HepG2 (cell line): ENCODE data around the gene LRRC17. TPM values are rescaled to one million over a fixed set of nuclear protein-coding genes. Genes with fewer than 3 reads are reported as not detected.

Source experiments
- ATAC-seq: fragments of 200-7000 bp; cut with Tn5 transposase; 3 replicates; pipeline ENCODE4 v1.9.1; 2020; ENCODE audit warnings: mild to moderate bottlenecking, moderate library complexity
- BruUV-seq: library from RNA; stranded (reverse); fragments of 400-500 nt; replicated peaks from 2 replicates; lab custom pipeline; 2021; lab: Mats Ljungman, UMichigan
- CTCF ChIA-PET: fragments of 300-600 bp; formaldehyde crosslinking; extraction: SDS; loops from one replicate; lab custom pipeline; 2021; ENCODE audit warnings: low total read pairs, inconsistent platforms, low intra/inter-chr PET ratio; lab: Yijun Ruan, JAX
- POLR2A ChIA-PET: fragments of 350-600 bp; sonication (Branson Sonifier 250); formaldehyde crosslinking; loops from one replicate; lab custom pipeline; 2020; ENCODE audit warnings: antibody characterized with exemption, inconsistent platforms; lab: Yijun Ruan, JAX
- DNase-seq: peaks from one replicate; pipeline ENCODE4 v3.0.0-alpha.2; 2015; ENCODE audit warnings: low spot score
- FAIRE-seq: peaks from 3 replicates; lab custom pipeline; 2011; peaks lifted over from hg19 to GRCh38; lab: Jason Lieb, UNC
- H2AFZ ChIP-seq: one replicate; pipeline ENCODE4 v1.6.1; 2011; ENCODE audit warnings: low read length, inconsistent platforms
- H3K27ac ChIP-seq: fragments of 300-600 bp; 3 replicates; pipeline ENCODE4 v1.8.0; 2011; ENCODE audit warnings: mixed run types, mild to moderate bottlenecking, mixed read lengths, low read length, inconsistent platforms; ENCODE audit not compliant: insufficient read depth; ENCODE audit errors: extremely low read length
- H3K27me3 ChIP-seq, 2 experiments: fragments of 200-600 bp in 1 of 2; 2 replicates in 1 of 2; 3 replicates in 1 of 2; pipeline versions ENCODE4 v1.6.0 to v1.8.0; 2011; ENCODE audit warnings: low read length in 2 of 2, mild to moderate bottlenecking in 2 of 2, moderate library complexity in 2 of 2, inconsistent platforms in 1 of 2; ENCODE audit not compliant: insufficient read depth in 2 of 2, control insufficient read depth in 1 of 2
- H3K36me3 ChIP-seq, 2 experiments: fragments of 200-600 bp in 1 of 2; replicated peaks in 1 of 2; 2 replicates in 1 of 2; 3 replicates in 1 of 2; pipeline versions ENCODE4 v1.5.1 to v1.8.0; 2011; ENCODE audit warnings: low read length in 2 of 2, inconsistent platforms in 1 of 2; ENCODE audit not compliant: insufficient read depth in 2 of 2, control insufficient read depth in 1 of 2
- H3K4me1 ChIP-seq: 2 replicates; pipeline ENCODE4 v1.5.1; 2012; ENCODE audit warnings: low read length, inconsistent platforms; ENCODE audit not compliant: insufficient read depth
- H3K4me2 ChIP-seq: 2 replicates; pipeline ENCODE4 v1.6.0; 2011; ENCODE audit warnings: low read depth, low read length, inconsistent platforms
- H3K4me3 ChIP-seq, 3 experiments: fragments of 200-600 bp in 1 of 3; sonication (generic), shearing (Covaris generic) in 1 of 3; replicated peaks in 1 of 3; 2 replicates each; pipeline ENCODE4 v1.5.1; 2011 to 2016; ENCODE audit warnings: low read length in 3 of 3, inconsistent platforms in 2 of 3, low read depth in 2 of 3, mild to moderate bottlenecking in 2 of 3, control low read depth in 1 of 3, mixed read lengths in 1 of 3; ENCODE audit not compliant: insufficient read depth in 1 of 3
- H3K79me2 ChIP-seq: one replicate; pipeline ENCODE4 v1.6.1; 2011; ENCODE audit warnings: low read length, inconsistent platforms; ENCODE audit not compliant: insufficient read depth
- H3K9ac ChIP-seq: 2 replicates; pipeline ENCODE4 v1.6.0; 2011; ENCODE audit warnings: mild to moderate bottlenecking, low read depth, low read length, inconsistent platforms; ENCODE audit not compliant: insufficient read depth
- H3K9me3 ChIP-seq: 2 replicates; pipeline ENCODE4 v1.5.1; 2012; ENCODE audit warnings: mild to moderate bottlenecking, low read length
- H4K20me1 ChIP-seq: 2 replicates; pipeline ENCODE4 v1.6.0; 2011; ENCODE audit warnings: inconsistent platforms, mild to moderate bottlenecking, low read length, moderate library complexity; ENCODE audit not compliant: insufficient read depth
- BCL3 ChIP-seq: sonication (generic); formaldehyde crosslinking; IDR thresholded peaks from 2 replicates; pipeline ENCODE4 v1.5.1; 2020; ENCODE audit warnings: mild to moderate bottlenecking, missing genetic modification reagents, moderate library complexity
- CEBPB ChIP-seq: IDR thresholded peaks from 2 replicates; pipeline ENCODE4 v1.6.1; 2011; ENCODE audit warnings: low read depth, low read length, improper control_type of control experiment, borderline replicate concordance
- ELF1 ChIP-seq: sonication (generic); formaldehyde crosslinking; IDR thresholded peaks from 2 replicates; pipeline ENCODE4 v1.4.0; 2020; ENCODE audit warnings: missing genetic modification reagents
- MATR3 ChIP-seq: sonication (generic); formaldehyde crosslinking; IDR thresholded peaks from 2 replicates; pipeline ENCODE4 v1.4.0; 2020; ENCODE audit warnings: missing genetic modification reagents
- MTA1 ChIP-seq: sonication (generic); formaldehyde crosslinking; IDR thresholded peaks from 2 replicates; pipeline ENCODE4 v1.4.0; 2020; ENCODE audit warnings: missing genetic modification reagents, mild to moderate bottlenecking, borderline replicate concordance
- NFE2L2 ChIP-seq: fragments of 150-350 bp; IDR thresholded peaks from 2 replicates; pipeline ENCODE4 v1.6.1; 2014; ENCODE audit warnings: low read length
- NR2F1 ChIP-seq, 2 experiments: fragments of 450-650 bp in 1 of 2; formaldehyde crosslinking in 1 of 2; IDR thresholded peaks; 2 replicates each; pipeline versions ENCODE4 v1.5.0 to v1.6.1; 2016 to 2020; ENCODE audit warnings: mild to moderate bottlenecking in 1 of 2, missing compliant biosample characterization in 1 of 2, missing genetic modification reagents in 1 of 2, moderate library complexity in 1 of 2
- RARG ChIP-seq: sonication (generic); formaldehyde crosslinking; IDR thresholded peaks from 2 replicates; pipeline ENCODE4 v1.4.0; 2020; ENCODE audit warnings: low read depth, mild to moderate bottlenecking, missing genetic modification reagents
- SP4 ChIP-seq: sonication (generic); formaldehyde crosslinking; IDR thresholded peaks from 2 replicates; pipeline ENCODE4 v1.8.1; 2023; ENCODE audit warnings: mild to moderate bottlenecking, missing genetic modification reagents
- SRSF4 ChIP-seq: fragments of 200-400 bp; formaldehyde crosslinking; IDR thresholded peaks from one replicate; pipeline ENCODE4 v1.6.1; 2018; ENCODE audit warnings: mild to moderate bottlenecking, low read depth, low read length, moderate library complexity; ENCODE audit not compliant: poor library complexity, severe bottlenecking
- TCF7 ChIP-seq: sonication (generic); IDR thresholded peaks from 2 replicates; pipeline ENCODE4 v1.6.1; 2016; ENCODE audit warnings: antibody characterized with exemption, low read depth
- XRCC5 ChIP-seq: fragments of 200-400 bp; formaldehyde crosslinking; optimal IDR thresholded peaks from 2 replicates; pipeline ENCODE3; 2017; ENCODE audit warnings: mild to moderate bottlenecking, low read length
- ZFX ChIP-seq: sonication (generic); formaldehyde crosslinking; IDR thresholded peaks from 2 replicates; pipeline ENCODE4 v1.4.0; 2020; ENCODE audit warnings: mild to moderate bottlenecking, low read depth, missing genetic modification reagents, moderate library complexity
- ZNF343 ChIP-seq: sonication (generic); formaldehyde crosslinking; IDR thresholded peaks from 2 replicates; pipeline ENCODE4 v1.4.0; 2020; ENCODE audit warnings: mild to moderate bottlenecking, missing genetic modification reagents
- ZNF616 ChIP-seq: sonication (generic); formaldehyde crosslinking; IDR thresholded peaks from 2 replicates; pipeline ENCODE4 v1.5.0; 2020; ENCODE audit warnings: low read depth, mild to moderate bottlenecking, missing genetic modification reagents
- ZNF780A ChIP-seq: sonication (generic); formaldehyde crosslinking; IDR thresholded peaks from 2 replicates; pipeline ENCODE4 v1.8.0; 2022; ENCODE audit warnings: mild to moderate bottlenecking, missing genetic modification reagents, moderate library complexity
- ZNF782 ChIP-seq: sonication (generic); formaldehyde crosslinking; IDR thresholded peaks from 2 replicates; pipeline ENCODE4 v1.4.0; 2020; ENCODE audit warnings: missing genetic modification reagents, mild to moderate bottlenecking, borderline replicate concordance
- in situ Hi-C: cut with HindIII; loops from 2 replicates; pipeline ENCODE4 v1.10.0; 2017; ENCODE audit warnings: low pct_unique_long_range_greater_than_20kb; ENCODE audit not compliant: extremely low pct_ligation_motif_present
- intact Hi-C: fragments of 100-400 bp; cut with micrococcal nuclease; formaldehyde crosslinking; loops from one replicate; pipeline ENCODE4 v1.10.0; 2022; ENCODE audit not compliant: unreplicated experiment
- polyA plus RNA-seq, 8 experiments: library from polyadenylated mRNA; depleted of rRNA in 3 of 8; stranded (reverse) in 7 of 8; unstranded in 1 of 8; fragments of >200 nt; fragmentation: Illumina TruSeq in 4 of 8; extraction: Trizol in 4 of 8; gene quantifications; 2 replicates each; pipeline versions ENCODE4 v1.2.1 to v1.2.3, GENCODE V29; 2011 to 2016; ENCODE audit warnings: low read depth in 4 of 8, missing spikeins in 1 of 8, mixed read lengths in 1 of 8; ENCODE audit not compliant: insufficient read depth in 1 of 8
- total RNA-seq, 5 experiments: library from RNA; depleted of rRNA; stranded (reverse); fragments of >200 nt; fragmentation: Illumina TruSeq; extraction: Trizol; gene quantifications; 2 replicates each; pipeline ENCODE4 v1.2.3, GENCODE V29; 2016; ENCODE audit warnings: low read depth in 1 of 5

LRRC17 gene
- total and polyA plus RNA-seq, 2 of the 13 experiments (the other 11 are each of a cell fraction or from before 2014, with no cell fraction given), result 0.20 to 0.66 TPM

DNA sequence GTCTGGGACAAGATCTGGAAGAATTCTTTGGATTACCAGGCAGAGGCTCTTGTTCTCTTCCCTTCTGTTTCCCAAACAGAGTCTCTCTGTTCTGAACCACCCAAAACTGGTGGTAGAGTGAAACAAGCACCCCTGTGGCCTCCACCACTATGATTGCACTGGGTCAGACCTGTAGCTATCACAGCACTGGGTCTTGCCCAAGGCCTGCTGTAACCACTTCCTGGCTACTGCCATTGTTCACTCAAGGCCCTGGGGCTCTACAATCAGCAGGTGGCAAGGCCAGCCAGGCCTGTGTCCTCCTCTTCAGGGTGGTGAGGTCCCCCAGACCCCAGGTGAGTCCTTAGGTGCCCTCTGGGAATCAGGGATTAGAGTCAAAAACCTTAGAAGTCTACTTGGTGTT, 4.1 kb upstream of the LRRC17 start:
- Histone ChIP-seq H2AFZ (no peak overlapping the region), H3K4me3 (no peak overlapping the region), H3K9ac (no peak overlapping the region), H3K9me3 (no peaks in the 10 kb centered on the region), H3K36me3 (no peaks in the 10 kb centered on the region), H3K4me1 (no peaks in the 10 kb centered on the region), H3K4me2 (no peak overlapping the region), H4K20me1 (no peaks in the 10 kb centered on the region), H3K27ac (no peak overlapping the region), H3K79me2 (no peaks in the 10 kb centered on the region), H3K27me3 (no peaks in the 10 kb centered on the region)
- TF ChIP-seq MATR3 (CRISPR knock-in tag) (no peak), SP4 (CRISPR knock-in tag) (no peak), ZNF782 (CRISPR knock-in tag) (no peak), NR2F1 (CRISPR knock-in tag; IDR thresholded peaks at IDR 0.05) (no peak), ZNF343 (CRISPR knock-in tag) (no peak), TCF7 (no peak), RARG (CRISPR knock-in tag) (no peak), BCL3 (CRISPR knock-in tag) (no peak), ZNF616 (CRISPR knock-in tag) (no peak), ELF1 (CRISPR knock-in tag) (no peak), CEBPB (no peak), XRCC5 (no peak), SRSF4 (no peak), NFE2L2 (no peak), ZFX (CRISPR knock-in tag) (no peak), ZNF780A (no peak), MTA1 (CRISPR knock-in tag) (no peak)
- ChIA-PET CTCF (no interaction called here), POLR2A (no interaction called here)
- FAIRE-seq (no peak), ATAC-seq (no peak), DNase-seq (no peak)
- intact Hi-C loops, result no loop called here
- in situ Hi-C loops, result no loop called here
- no TSS peak for BruUV-seq
